HepG2 (cell line): ENCODE measurements around the gene ENTPD5. TPM values are rescaled to one million over a fixed set of nuclear protein-coding genes. Genes with fewer than 3 reads are reported as not detected.

ENCODE experiments used
- ATAC-seq: fragments of 200-7000 bp; cut with Tn5 transposase; 3 replicates; pipeline ENCODE4 v1.9.1; 2020; ENCODE audit warnings: mild to moderate bottlenecking, moderate library complexity
- BruUV-seq: library from RNA; stranded (reverse); fragments of 400-500 nt; replicated peaks from 2 replicates; lab custom pipeline; 2021; lab: Mats Ljungman, UMichigan
- CTCF ChIA-PET: fragments of 300-600 bp; formaldehyde crosslinking; extraction: SDS; loops from one replicate; lab custom pipeline; 2021; ENCODE audit warnings: low total read pairs, inconsistent platforms, low intra/inter-chr PET ratio; lab: Yijun Ruan, JAX
- POLR2A ChIA-PET: fragments of 350-600 bp; sonication (Branson Sonifier 250); formaldehyde crosslinking; loops from one replicate; lab custom pipeline; 2020; ENCODE audit warnings: antibody characterized with exemption, inconsistent platforms; lab: Yijun Ruan, JAX
- DNase-seq: peaks from one replicate; pipeline ENCODE4 v3.0.0-alpha.2; 2015; ENCODE audit warnings: low spot score
- FAIRE-seq: peaks from 3 replicates; lab custom pipeline; 2011; peaks lifted over from hg19 to GRCh38; lab: Jason Lieb, UNC
- H2AFZ ChIP-seq: one replicate; pipeline ENCODE4 v1.6.1; 2011; ENCODE audit warnings: low read length, inconsistent platforms
- H3K27ac ChIP-seq: fragments of 300-600 bp; 3 replicates; pipeline ENCODE4 v1.8.0; 2011; ENCODE audit warnings: mixed run types, mild to moderate bottlenecking, mixed read lengths, low read length, inconsistent platforms; ENCODE audit not compliant: insufficient read depth; ENCODE audit errors: extremely low read length
- H3K27me3 ChIP-seq, 2 experiments: fragments of 200-600 bp in 1 of 2; 2 replicates in 1 of 2; 3 replicates in 1 of 2; pipeline versions ENCODE4 v1.6.0 to v1.8.0; 2011; ENCODE audit warnings: low read length in 2 of 2, mild to moderate bottlenecking in 2 of 2, moderate library complexity in 2 of 2, inconsistent platforms in 1 of 2; ENCODE audit not compliant: insufficient read depth in 2 of 2, control insufficient read depth in 1 of 2
- H3K36me3 ChIP-seq, 2 experiments: fragments of 200-600 bp in 1 of 2; replicated peaks in 1 of 2; 2 replicates in 1 of 2; 3 replicates in 1 of 2; pipeline versions ENCODE4 v1.5.1 to v1.8.0; 2011; ENCODE audit warnings: low read length in 2 of 2, inconsistent platforms in 1 of 2; ENCODE audit not compliant: insufficient read depth in 2 of 2, control insufficient read depth in 1 of 2
- H3K4me1 ChIP-seq: 2 replicates; pipeline ENCODE4 v1.5.1; 2012; ENCODE audit warnings: low read length, inconsistent platforms; ENCODE audit not compliant: insufficient read depth
- H3K4me2 ChIP-seq: 2 replicates; pipeline ENCODE4 v1.6.0; 2011; ENCODE audit warnings: low read depth, low read length, inconsistent platforms
- H3K4me3 ChIP-seq, 3 experiments: fragments of 200-600 bp in 1 of 3; sonication (generic), shearing (Covaris generic) in 1 of 3; replicated peaks in 1 of 3; 2 replicates each; pipeline ENCODE4 v1.5.1; 2011 to 2016; ENCODE audit warnings: low read length in 3 of 3, inconsistent platforms in 2 of 3, low read depth in 2 of 3, mild to moderate bottlenecking in 2 of 3, control low read depth in 1 of 3, mixed read lengths in 1 of 3; ENCODE audit not compliant: insufficient read depth in 1 of 3
- H3K79me2 ChIP-seq: one replicate; pipeline ENCODE4 v1.6.1; 2011; ENCODE audit warnings: low read length, inconsistent platforms; ENCODE audit not compliant: insufficient read depth
- H3K9ac ChIP-seq: 2 replicates; pipeline ENCODE4 v1.6.0; 2011; ENCODE audit warnings: mild to moderate bottlenecking, low read depth, low read length, inconsistent platforms; ENCODE audit not compliant: insufficient read depth
- H3K9me3 ChIP-seq: 2 replicates; pipeline ENCODE4 v1.5.1; 2012; ENCODE audit warnings: mild to moderate bottlenecking, low read length
- H4K20me1 ChIP-seq: 2 replicates; pipeline ENCODE4 v1.6.0; 2011; ENCODE audit warnings: inconsistent platforms, mild to moderate bottlenecking, low read length, moderate library complexity; ENCODE audit not compliant: insufficient read depth
- FOXC1 ChIP-seq: sonication (generic); formaldehyde crosslinking; IDR thresholded peaks from 2 replicates; pipeline ENCODE4 v1.8.0; 2022; ENCODE audit warnings: mild to moderate bottlenecking, missing genetic modification reagents, borderline replicate concordance
- GATA4 ChIP-seq: sonication (generic); IDR thresholded peaks from 2 replicates; pipeline ENCODE4 v1.6.1; 2016; ENCODE audit warnings: antibody characterized with exemption, low read depth, borderline replicate concordance
- LBX2 ChIP-seq: sonication (generic); formaldehyde crosslinking; IDR thresholded peaks from 2 replicates; pipeline ENCODE4 v1.5.0; 2020; ENCODE audit warnings: missing genetic modification reagents, mild to moderate bottlenecking, borderline replicate concordance
- LRRFIP1 ChIP-seq: sonication (generic); formaldehyde crosslinking; conservative IDR thresholded peaks from 2 replicates; pipeline ENCODE4 v1.4.0; 2020; ENCODE audit warnings: missing genetic modification reagents
- PBX2 ChIP-seq: IDR thresholded peaks from 2 replicates; pipeline ENCODE4 v1.6.1; 2016; ENCODE audit warnings: control low read depth
- RBFOX2 ChIP-seq: fragments of 200-400 bp; formaldehyde crosslinking; IDR thresholded peaks from 2 replicates; pipeline ENCODE4 v1.6.1; 2017; ENCODE audit warnings: low read depth, mild to moderate bottlenecking, low read length
- RFX1 ChIP-seq: fragments of 450-650 bp; IDR thresholded peaks from 2 replicates; pipeline ENCODE4 v1.6.1; 2017
- RORA ChIP-seq: sonication (generic); formaldehyde crosslinking; IDR thresholded peaks from 2 replicates; pipeline ENCODE4 v1.5.0; 2020; ENCODE audit warnings: mild to moderate bottlenecking, missing genetic modification reagents, moderate library complexity
- SYNCRIP ChIP-seq: fragments of 200-400 bp; formaldehyde crosslinking; IDR thresholded peaks from 2 replicates; pipeline ENCODE4 v1.6.1; 2018; ENCODE audit warnings: mild to moderate bottlenecking, low read depth, low read length; ENCODE audit not compliant: insufficient read depth
- TSC22D2 ChIP-seq: sonication (generic); formaldehyde crosslinking; IDR thresholded peaks from 2 replicates; pipeline ENCODE4 v1.5.1; 2020; ENCODE audit warnings: missing genetic modification reagents, mild to moderate bottlenecking, borderline replicate concordance
- ZBTB49 ChIP-seq: sonication (generic); formaldehyde crosslinking; IDR thresholded peaks from 2 replicates; pipeline ENCODE4 v1.4.0; 2020; ENCODE audit warnings: missing genetic modification reagents, borderline replicate concordance
- ZNF235 ChIP-seq: sonication (generic); formaldehyde crosslinking; IDR thresholded peaks from 2 replicates; pipeline ENCODE4 v1.8.1; 2023; ENCODE audit warnings: mild to moderate bottlenecking, missing genetic modification reagents, borderline replicate concordance
- ZNF570 ChIP-seq: sonication (generic); formaldehyde crosslinking; IDR thresholded peaks from 2 replicates; pipeline ENCODE4 v1.4.0; 2020; ENCODE audit warnings: mild to moderate bottlenecking, missing genetic modification reagents, borderline replicate concordance
- ZNF639 ChIP-seq: conservative IDR thresholded peaks from 2 replicates; pipeline ENCODE4 v1.6.1; 2018; ENCODE audit warnings: missing genetic modification reagents
- ZNF709 ChIP-seq: sonication (generic); formaldehyde crosslinking; IDR thresholded peaks from 2 replicates; pipeline ENCODE4 v1.5.0; 2020; ENCODE audit warnings: mild to moderate bottlenecking, missing genetic modification reagents
- ZNF790 ChIP-seq: sonication (generic); formaldehyde crosslinking; IDR thresholded peaks from 2 replicates; pipeline ENCODE4 v1.8.0; 2022; ENCODE audit warnings: missing genetic modification reagents, mild to moderate bottlenecking, borderline replicate concordance
- in situ Hi-C: cut with HindIII; loops from 2 replicates; pipeline ENCODE4 v1.10.0; 2017; ENCODE audit warnings: low pct_unique_long_range_greater_than_20kb; ENCODE audit not compliant: extremely low pct_ligation_motif_present
- intact Hi-C: fragments of 100-400 bp; cut with micrococcal nuclease; formaldehyde crosslinking; loops from one replicate; pipeline ENCODE4 v1.10.0; 2022; ENCODE audit not compliant: unreplicated experiment
- polyA plus RNA-seq, 8 experiments: library from polyadenylated mRNA; depleted of rRNA in 3 of 8; stranded (reverse) in 7 of 8; unstranded in 1 of 8; fragments of >200 nt; fragmentation: Illumina TruSeq in 4 of 8; extraction: Trizol in 4 of 8; gene quantifications; 2 replicates each; pipeline versions ENCODE4 v1.2.1 to v1.2.3, GENCODE V29; 2011 to 2016; ENCODE audit warnings: low read depth in 4 of 8, missing spikeins in 1 of 8, mixed read lengths in 1 of 8; ENCODE audit not compliant: insufficient read depth in 1 of 8
- total RNA-seq, 5 experiments: library from RNA; depleted of rRNA; stranded (reverse); fragments of >200 nt; fragmentation: Illumina TruSeq; extraction: Trizol; gene quantifications; 2 replicates each; pipeline ENCODE4 v1.2.3, GENCODE V29; 2016; ENCODE audit warnings: low read depth in 1 of 5

Gene ENTPD5
- total and polyA plus RNA-seq, 2 of the 13 experiments (the other 11 are each of a cell fraction or from before 2014, with no cell fraction given) = 33.8 to 43.3 TPM

- Histone ChIP-seq H3K79me2 (peaks cover 19% of the 10 kb centered on the region), H3K36me3 (peaks cover 1 to 3% of the 10 kb centered on the region in 2 experiments; a peak in 2 of 5 replicates), H3K9ac (no peak overlapping the region), H3K9me3 (no peaks in the 10 kb centered on the region), H4K20me1 (no peaks in the 10 kb centered on the region), H3K4me2 (0 out of 2 replicates have a peak overlapping the region, but pooled peaks have one; percentile 6), H3K27ac (peak overlapping the region; percentile 52), H3K27me3 (no peaks in the 10 kb centered on the region), H3K4me1 (peaks cover 68% of the 10 kb centered on the region), H3K4me3 (no peak overlapping the region), H2AFZ (no peak overlapping the region)
- TF ChIP-seq TSC22D2 (no peak), RFX1 (no peak), LRRFIP1 (CRISPR knock-in tag) (no peak), GATA4 (no peak), SYNCRIP (no peak), ZNF790 (CRISPR knock-in tag) (no peak), RORA (CRISPR knock-in tag) (no peak), RBFOX2 (no peak), ZBTB49 (CRISPR knock-in tag) (no peak), FOXC1 (CRISPR knock-in tag) (no peak), LBX2 (CRISPR knock-in tag) (no peak), ZNF639 (CRISPR knock-in tag) (no peak), ZNF709 (CRISPR knock-in tag) (no peak), ZNF235 (CRISPR knock-in tag) (no peak), ZNF570 (CRISPR knock-in tag) (no peak), PBX2 (no peak)
- no peak for FAIRE-seq
- intact Hi-C loops (no loop called here), in situ Hi-C loops (loop anchor here (5.0 kb wide), 1 partner anchor 64 kb away; the partner anchor contains the start of genes COQ6 and FAM161B)
- BruUV-seq = no TSS peak
- ChIA-PET CTCF (no interaction called here), POLR2A (interaction anchor here (1.2 kb wide), 1 partner anchor 164 kb away, joined by 3 read pairs; the partner anchor contains the start of gene PTGR2)
- no peak for DNase-seq
- no peak for ATAC-seq
Measured at GRCh38 chr14:74015963-74016362, 3.1 kb downstream of the ENTPD5 start.
